ENCODE measurements around the gene CSF1.
"Not testable (repeated sequence)": the region's sequence is repeated elsewhere in the genome, so short reads cannot be mapped to it uniquely, and the experiment has no call there.

CSF1 gene

DNA sequence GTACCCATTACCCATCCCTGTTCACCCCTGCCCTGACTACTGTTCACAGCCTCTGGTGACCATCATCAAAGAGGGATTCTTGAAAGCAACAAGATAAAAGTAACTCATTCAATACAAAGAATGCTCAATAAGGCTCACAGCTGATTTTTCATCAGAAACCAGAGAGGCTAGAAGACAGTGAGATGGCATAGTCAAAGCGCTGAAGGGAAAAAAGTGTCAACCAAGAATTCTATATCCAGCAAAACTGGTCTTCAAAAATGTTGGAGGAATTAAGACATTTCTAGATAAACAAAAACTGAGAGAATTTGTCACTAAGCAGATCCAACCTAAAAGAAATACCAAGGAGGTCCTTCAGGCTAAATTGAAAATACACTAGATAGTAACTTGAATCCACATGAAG, 27.1 kb downstream of the CSF1 start:
- no peak for DNase-seq (ENCODE audit: low read depth in 3 of 3)

- DNase-seq (ENCODE audit: low read depth in 3 of 3), result no peak
These were observed 27.9 kb downstream of the CSF1 start for GRCh38 chr1:109938556-109938955.

- no peak for DNase-seq (ENCODE audit: low read depth in 3 of 3)
These were observed 31.8 kb downstream of the CSF1 start for GRCh38 chr1:109942434-109942833.

DNA sequence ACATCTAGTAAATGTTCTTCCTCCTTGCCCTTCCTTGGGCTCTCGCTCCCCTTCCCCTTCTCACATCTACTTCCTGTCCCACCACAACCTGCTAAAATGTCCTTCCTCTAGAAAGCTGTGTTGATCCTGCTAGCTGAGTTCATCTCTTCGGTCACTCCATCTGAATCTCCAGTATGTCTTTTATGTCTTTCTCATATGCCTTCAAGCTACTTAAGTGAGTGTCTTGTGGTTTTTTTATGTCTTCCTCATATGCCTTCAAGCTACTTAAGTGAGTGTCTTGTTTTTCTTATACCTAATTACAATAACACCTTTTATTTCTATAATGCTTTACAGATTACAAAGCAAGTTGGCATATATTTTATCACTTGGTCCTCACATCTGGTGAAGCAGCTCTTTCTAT, 33.9 kb downstream of the CSF1 start:
- no peak for DNase-seq (ENCODE audit: low read depth in 3 of 3)

DNA sequence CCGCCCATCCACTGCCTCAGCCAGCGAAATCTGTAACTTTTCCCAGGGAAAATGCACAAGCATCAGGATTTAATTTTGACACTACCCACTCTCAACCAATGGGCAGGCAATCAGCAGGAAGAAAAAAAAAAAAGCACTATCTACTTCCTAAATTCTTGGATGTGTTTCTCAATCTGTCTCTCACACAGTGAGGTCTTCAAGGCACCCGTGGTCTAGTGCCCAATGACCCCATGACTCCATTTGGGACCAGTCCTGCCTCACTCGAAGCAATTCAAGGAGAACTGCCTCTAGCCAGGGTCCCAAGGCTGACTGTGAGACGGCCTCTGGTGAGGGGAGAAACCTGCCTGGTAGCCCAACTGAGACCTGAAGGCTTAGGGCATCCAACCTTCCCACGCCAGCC, 35.9 kb downstream of the CSF1 start:
- DNase-seq (ENCODE audit: low read depth in 3 of 3), result no peak

- DNase-seq (ENCODE audit: low read depth in 3 of 3), result no peak
These were observed 37.1 kb downstream of the CSF1 start for GRCh38 chr1:109947582-109948284.

GRCh38 chr1:109948285-109948630, 37.6 kb downstream of the CSF1 start:
- DNase-seq (ENCODE audit: low read depth in 3 of 3), result no peak

GRCh38 chr1:109950038-109950437, 39.4 kb downstream of the CSF1 start:
- DNase-seq (ENCODE audit: low read depth in 3 of 3), result no peak

GRCh38 chr1:109950509-109950908, 39.9 kb downstream of the CSF1 start:
- DNase-seq (ENCODE audit: low read depth in 3 of 3), result no peak

DNA sequence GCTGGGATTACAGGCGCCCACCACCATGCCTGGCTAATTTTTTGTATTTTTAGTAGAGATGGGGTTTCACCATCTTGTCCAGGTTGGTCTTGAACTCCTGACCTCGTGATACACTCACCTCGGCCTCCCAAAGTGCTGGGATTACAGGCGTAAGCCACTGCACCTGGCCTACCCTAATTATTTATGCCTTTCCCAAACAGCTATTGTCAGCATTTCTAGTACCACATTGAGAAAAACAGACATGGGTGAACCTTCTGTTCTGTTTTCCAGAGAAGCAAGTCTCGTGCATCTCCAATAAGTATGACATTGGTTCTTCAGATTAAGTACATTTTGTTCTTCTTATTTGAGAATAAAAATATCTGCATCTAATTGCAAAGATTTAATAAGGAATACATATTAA, 40.9 kb downstream of the CSF1 start:
- DNase-seq (ENCODE audit: low read depth in 3 of 3), result not testable (repeated sequence)

- DNase-seq (ENCODE audit: low read depth in 3 of 3), result no peak
These were observed 43.4 kb downstream of the CSF1 start for GRCh38 chr1:109954041-109954512.

DNA sequence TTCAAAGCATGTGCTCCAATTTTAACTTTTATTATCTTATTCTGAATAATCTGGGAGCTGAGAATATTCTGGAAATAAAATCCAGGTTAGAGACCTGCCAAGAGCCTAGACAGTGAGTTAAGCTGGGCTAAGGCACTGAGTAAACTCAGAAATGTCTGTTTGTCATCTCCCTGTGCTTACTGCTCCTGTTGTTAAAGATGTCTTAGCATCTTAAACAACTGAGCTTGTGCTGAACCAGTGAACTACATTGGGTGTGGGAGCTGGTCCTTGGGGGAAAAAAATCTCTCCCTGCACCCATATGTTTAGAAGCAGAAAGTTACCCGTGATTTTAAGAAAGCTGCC, 49.0 kb downstream of the CSF1 start:
- DNase-seq (ENCODE audit: low read depth in 3 of 3), result no peak

GRCh38 chr1:109959974-109960744, 49.5 kb downstream of the CSF1 start:
- DNase-seq (ENCODE audit: low read depth in 3 of 3), result no peak

DNA sequence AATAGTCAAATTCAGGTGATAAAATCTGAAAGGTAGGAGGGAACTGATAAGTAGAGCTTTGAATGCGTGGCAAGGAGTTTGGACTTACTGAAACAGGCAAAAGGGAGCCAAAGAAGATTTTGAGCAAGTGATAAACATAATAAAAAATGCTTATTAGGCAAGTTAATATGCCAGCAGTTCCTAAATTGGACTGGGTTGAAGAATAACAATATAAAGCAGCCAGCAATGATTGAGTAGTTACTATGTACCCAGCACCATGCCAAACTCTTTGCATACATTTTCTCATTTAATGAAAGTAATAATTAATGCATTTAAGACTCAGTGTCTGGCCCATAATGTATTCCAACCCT, 50.1 kb downstream of the CSF1 start:
- no peak for DNase-seq (ENCODE audit: low read depth in 3 of 3)

- DNase-seq (ENCODE audit: low read depth in 3 of 3), result no peak
These were observed 53.2 kb downstream of the CSF1 start for GRCh38 chr1:109963864-109964263.

DNA sequence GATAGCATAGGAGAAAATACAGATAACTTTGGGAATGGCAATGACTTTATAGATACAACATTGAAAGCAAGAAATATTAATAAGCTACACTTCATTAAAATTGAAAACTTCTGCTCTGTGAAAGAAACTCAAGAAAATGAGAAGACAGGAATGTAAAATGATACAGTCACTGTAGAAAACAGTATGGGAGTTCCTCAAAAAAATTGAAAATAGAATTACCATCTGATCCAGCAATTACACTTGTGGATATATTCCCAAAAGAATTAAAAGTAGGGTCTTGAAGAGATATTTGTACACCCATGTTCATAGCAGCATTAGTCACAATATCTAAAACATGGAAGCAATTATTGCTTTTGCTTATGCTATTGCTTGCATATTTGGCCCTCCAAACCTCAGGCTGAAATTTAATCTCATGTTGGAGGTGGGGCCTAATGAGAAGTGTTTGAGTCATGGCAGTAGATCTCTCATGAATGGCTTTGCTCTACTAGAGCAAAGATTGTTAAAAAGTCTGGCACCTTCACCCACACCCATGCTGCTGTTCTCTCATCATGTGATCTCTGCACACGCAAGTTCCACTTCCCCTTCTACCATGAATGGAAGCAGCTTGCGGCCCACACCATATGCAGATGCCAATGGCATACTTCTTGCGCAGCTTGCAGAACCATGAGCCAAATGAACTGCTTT, 58.6 kb downstream of the CSF1 start:
- no peak for DNase-seq (ENCODE audit: low read depth in 3 of 3)

- no peak for DNase-seq (ENCODE audit: low read depth in 3 of 3)
These were observed 59.3 kb downstream of the CSF1 start for GRCh38 chr1:109969907-109970306.

DNA sequence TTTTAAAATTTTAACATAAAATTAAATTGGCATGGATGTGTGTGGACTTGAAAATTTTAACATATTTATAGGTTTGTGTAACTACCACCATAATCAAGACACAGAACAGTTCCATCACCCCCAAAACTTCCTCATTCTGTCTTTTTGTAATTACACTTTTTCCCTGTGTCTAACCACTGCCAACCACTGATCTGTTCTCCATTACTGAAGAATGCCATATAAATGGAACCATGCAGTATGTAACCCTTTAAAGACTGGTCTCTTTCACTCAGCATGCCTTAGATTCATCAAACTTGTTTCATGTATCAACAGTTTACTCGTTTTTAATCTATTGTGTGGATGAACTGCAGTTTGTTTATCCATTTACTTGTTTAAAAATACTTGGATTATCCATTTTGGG, 60.9 kb downstream of the CSF1 start:
- no peak for DNase-seq (ENCODE audit: low read depth in 3 of 3)

GRCh38 chr1:109974191-109974590, 63.5 kb downstream of the CSF1 start:
- DNase-seq (ENCODE audit: low read depth in 3 of 3), result no peak

- no peak for DNase-seq (ENCODE audit: low read depth in 3 of 3)
These were observed 65.1 kb downstream of the CSF1 start for GRCh38 chr1:109975718-109976117.

DNA sequence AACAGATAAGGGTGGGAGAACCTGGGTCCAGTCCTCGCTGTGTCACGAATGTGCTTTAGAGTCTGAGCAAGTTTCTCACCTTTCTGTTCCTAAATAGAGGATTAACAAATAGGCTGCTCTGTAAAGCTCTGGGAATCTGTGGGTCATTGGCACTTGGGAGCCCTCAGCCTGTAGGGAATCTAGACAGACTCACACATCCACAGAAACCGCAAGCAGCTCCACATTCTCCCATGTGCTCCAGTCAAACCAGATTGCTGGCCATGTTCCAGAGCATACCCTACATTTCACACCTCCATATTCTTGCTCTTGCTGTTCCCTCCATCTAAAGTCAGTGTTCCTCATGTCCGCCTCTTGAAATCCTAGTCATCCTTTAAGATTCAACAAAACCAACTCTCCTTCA, 66.1 kb downstream of the CSF1 start:
- DNase-seq (ENCODE audit: low read depth in 3 of 3), result no peak

- no peak for DNase-seq (ENCODE audit: low read depth in 3 of 3)
These were observed 66.6 kb downstream of the CSF1 start for GRCh38 chr1:109977225-109977624.
